IMR-90 (cell line): ENCODE measurements around the gene EMC1. TPM values are rescaled to one million over a fixed set of nuclear protein-coding genes. Genes with fewer than 3 reads are reported as not detected.

Source experiments
- ATAC-seq: fragments of 200-7000 bp; cut with Tn5 transposase; 2 replicates; pipeline ENCODE4 v1.9.1; 2020; ENCODE audit warnings: low read depth, mild to moderate bottlenecking, moderate library complexity
- BruUV-seq: library from RNA; stranded (reverse); fragments of 400-500 nt; replicated peaks from 2 replicates; lab custom pipeline; 2021; lab: Mats Ljungman, UMichigan
- CTCF ChIA-PET: fragments of 300-600 bp; formaldehyde crosslinking; extraction: SDS; loops from one replicate; lab custom pipeline; 2021; ENCODE audit warnings: antibody characterized with exemption; lab: Yijun Ruan, JAX
- POLR2A ChIA-PET: fragments of 300-600 bp; sonication (Branson Sonifier 250); formaldehyde crosslinking; loops from one replicate; lab custom pipeline; 2022; ENCODE audit warnings: antibody characterized with exemption; ENCODE audit not compliant: unreplicated experiment; lab: Charles Lee
- DNase-seq: peaks from one replicate; pipeline ENCODE4 v3.0.0; 2013
- H2AFZ ChIP-seq: replicated peaks from 2 replicates; pipeline ENCODE3; 2013; ENCODE audit warnings: low read length, mild to moderate bottlenecking; ENCODE audit not compliant: poor library complexity
- H2AK5ac ChIP-seq: 2 replicates; pipeline ENCODE4 v1.6.1; 2013; ENCODE audit warnings: low read depth, low read length, inconsistent platforms
- H2AK9ac ChIP-seq: replicated peaks from 2 replicates; pipeline ENCODE3; 2013; ENCODE audit warnings: mild to moderate bottlenecking, low read depth, low read length, moderate library complexity; ENCODE audit not compliant: poor library complexity
- H2BK120ac ChIP-seq: 2 replicates; pipeline ENCODE4 v1.6.1; 2013; ENCODE audit warnings: low read depth, low read length, inconsistent platforms
- H2BK15ac ChIP-seq: 3 replicates; pipeline ENCODE4 v1.6.1; 2013; ENCODE audit warnings: low read depth, low read length, inconsistent platforms
- H2BK20ac ChIP-seq: 2 replicates; pipeline ENCODE4 v1.6.1; 2013; ENCODE audit warnings: low read depth, mild to moderate bottlenecking, inconsistent platforms, low read length, moderate library complexity
- H2BK5ac ChIP-seq: 2 replicates; pipeline ENCODE4 v1.6.1; 2013; ENCODE audit warnings: mild to moderate bottlenecking, low read depth, low read length, inconsistent platforms; ENCODE audit not compliant: poor library complexity, severe bottlenecking
- H3K14ac ChIP-seq: replicated peaks from 2 replicates; pipeline ENCODE4 v1.6.1; 2013; ENCODE audit warnings: low read depth, low read length, inconsistent platforms
- H3K18ac ChIP-seq: 2 replicates; pipeline ENCODE4 v1.6.1; 2013; ENCODE audit warnings: low read depth, low read length, control low read depth
- H3K23ac ChIP-seq: 2 replicates; pipeline ENCODE4 v1.6.1; 2013; ENCODE audit warnings: low read depth, low read length, inconsistent platforms
- H3K27ac ChIP-seq: 2 replicates; pipeline ENCODE4 v1.5.1; 2013; ENCODE audit warnings: mild to moderate bottlenecking, control low read depth, low read length; ENCODE audit not compliant: insufficient read depth
- H3K27me3 ChIP-seq: 2 replicates; pipeline ENCODE4 v1.6.1; 2013; ENCODE audit warnings: low read length; ENCODE audit not compliant: control insufficient read depth, insufficient read depth
- H3K36me3 ChIP-seq: 2 replicates; pipeline ENCODE4 v1.6.1; 2013; ENCODE audit warnings: low read length, mixed read lengths; ENCODE audit not compliant: control insufficient read depth, insufficient read depth
- H3K4ac ChIP-seq: 2 replicates; pipeline ENCODE4 v1.6.1; 2013; ENCODE audit warnings: low read depth, low read length, inconsistent platforms
- H3K4me1 ChIP-seq: 2 replicates; pipeline ENCODE4 v1.6.1; 2013; ENCODE audit warnings: low read length, mixed read lengths; ENCODE audit not compliant: control insufficient read depth, insufficient read depth
- H3K4me2 ChIP-seq: 2 replicates; pipeline ENCODE4 v1.6.1; 2013; ENCODE audit warnings: low read depth, mild to moderate bottlenecking, control low read depth, low read length, moderate library complexity
- H3K4me3 ChIP-seq: 2 replicates; pipeline ENCODE4 v1.5.1; 2013; ENCODE audit warnings: low read depth, mild to moderate bottlenecking, control low read depth, low read length, moderate library complexity; ENCODE audit not compliant: insufficient read depth
- H3K56ac ChIP-seq: 2 replicates; pipeline ENCODE4 v1.6.1; 2013; ENCODE audit warnings: low read length, inconsistent platforms; ENCODE audit not compliant: insufficient read depth; ENCODE audit errors: extremely low read depth
- H3K79me1 ChIP-seq, 2 experiments: 2 replicates each; pipeline ENCODE4 v1.6.1; 2013; ENCODE audit warnings: low read length in 2 of 2, inconsistent platforms in 1 of 2, low read depth in 1 of 2
- H3K9ac ChIP-seq: 2 replicates; pipeline ENCODE4 v1.6.1; 2013; ENCODE audit warnings: low read depth, low read length, control low read depth
- H3K9me1 ChIP-seq: 2 replicates; pipeline ENCODE4 v1.6.1; 2013; ENCODE audit warnings: low read length, inconsistent platforms; ENCODE audit not compliant: insufficient read depth
- H3K9me3 ChIP-seq: 2 replicates; pipeline ENCODE4 v1.6.1; 2013; ENCODE audit warnings: low read length; ENCODE audit not compliant: control insufficient read depth, insufficient read depth
- H4K20me1 ChIP-seq: 2 replicates; pipeline ENCODE4 v1.6.1; 2013; ENCODE audit warnings: low read length, inconsistent platforms; ENCODE audit not compliant: insufficient read depth
- H4K5ac ChIP-seq: 2 replicates; pipeline ENCODE4 v1.6.1; 2013; ENCODE audit warnings: mild to moderate bottlenecking, low read depth, low read length, control low read depth
- H4K8ac ChIP-seq, 2 experiments: 2 replicates each; pipeline ENCODE4 v1.6.1; 2013; ENCODE audit warnings: low read depth in 2 of 2, low read length in 2 of 2, control low read depth in 1 of 2, inconsistent platforms in 1 of 2
- H4K91ac ChIP-seq: 2 replicates; pipeline ENCODE4 v1.6.1; 2013; ENCODE audit warnings: low read depth, low read length, inconsistent platforms; ENCODE audit not compliant: insufficient read depth
- CEBPB ChIP-seq: IDR thresholded peaks from 2 replicates; pipeline ENCODE4 v1.6.1; 2012; ENCODE audit warnings: low read depth, low read length, improper control_type of control experiment
- CHD1 ChIP-seq: IDR thresholded peaks from 2 replicates; pipeline ENCODE4 v1.6.1; 2012; ENCODE audit warnings: low read depth, low read length, improper control_type of control experiment
- FOS ChIP-seq: fragments of 150-350 bp; IDR thresholded peaks from 2 replicates; pipeline ENCODE4 v1.6.1; 2016; ENCODE audit warnings: low read depth, low read length
- MAZ ChIP-seq: IDR thresholded peaks from 2 replicates; pipeline ENCODE4 v1.6.1; 2012; ENCODE audit warnings: low read depth, mild to moderate bottlenecking, low read length, improper control_type of control experiment, moderate library complexity, borderline replicate concordance
- NFE2L2 ChIP-seq: fragments of 150-350 bp; IDR thresholded peaks from 2 replicates; pipeline ENCODE4 v1.6.1; 2016; ENCODE audit warnings: low read depth, mild to moderate bottlenecking, low read length
- RCOR1 ChIP-seq: IDR thresholded peaks from 2 replicates; pipeline ENCODE4 v1.6.1; 2012; ENCODE audit warnings: mild to moderate bottlenecking, low read length, improper control_type of control experiment; ENCODE audit not compliant: insufficient replicate concordance
- RFX5 ChIP-seq: IDR thresholded peaks from 2 replicates; pipeline ENCODE4 v1.8.0; 2012; ENCODE audit warnings: low read depth, mild to moderate bottlenecking, low read length, moderate library complexity
- SMC3 ChIP-seq: fragments of 150-350 bp; IDR thresholded peaks from 2 replicates; pipeline ENCODE4 v1.6.1; 2016; ENCODE audit warnings: low read depth, mild to moderate bottlenecking, antibody characterized with exemption, low read length, moderate library complexity
- WGBS, 2 experiments: methylation state at CpG; one replicate each; pipeline versions ENCODE4 v1.1.5 to v1.1.7; 2013; ENCODE audit warnings: missing lambda C conversion rate in 2 of 2; ENCODE audit not compliant: insufficient read length in 1 of 2; ENCODE audit errors: extremely low coverage in 2 of 2; 5-methylcytosine and 5-hydroxymethylcytosine counted together
- dilution Hi-C: fragments of 300-500 bp; cut with HindIII; formaldehyde crosslinking; loops from one replicate; pipeline ENCODE4 v1.14.3; 2018; ENCODE audit warnings: low sequenced_read_pairs; ENCODE audit not compliant: unreplicated experiment
- in situ Hi-C: fragments of 300-500 bp; cut with MboI; formaldehyde crosslinking; loops from 3 replicates; pipeline ENCODE4 v1.14.3; 2019; ENCODE audit warnings: low sequenced_read_pairs, inconsistent platforms, mixed read lengths
- intact Hi-C: fragments of 100-400 bp; cut with micrococcal nuclease; formaldehyde crosslinking; loops from 2 replicates; pipeline ENCODE4 v1.10.0; 2022
- polyA plus RNA-seq, 3 experiments: library from polyadenylated mRNA; depleted of rRNA; stranded (reverse); fragments of >200 nt; gene quantifications; 2 replicates each; pipeline ENCODE4 v1.2.3, GENCODE V29; 2012; ENCODE audit warnings: low replicate concordance in 1 of 3
- total RNA-seq: library from RNA; depleted of rRNA; stranded (reverse); fragments of >200 nt; gene quantifications from 2 replicates; pipeline ENCODE4 v1.2.3, GENCODE V29; 2012
- TF ChIP-seq, protein P1 (sequence below): fragments of 150-350 bp; IDR thresholded peaks from 2 replicates; pipeline ENCODE4 v1.6.1; 2017; ENCODE audit warnings: mild to moderate bottlenecking, antibody characterized with exemption, low read length, low read depth

The EMC1 gene
- total and polyA plus RNA-seq, 2 of the 4 experiments (the other 2 are of a cell fraction), result 65.4 to 114 TPM

DNA sequence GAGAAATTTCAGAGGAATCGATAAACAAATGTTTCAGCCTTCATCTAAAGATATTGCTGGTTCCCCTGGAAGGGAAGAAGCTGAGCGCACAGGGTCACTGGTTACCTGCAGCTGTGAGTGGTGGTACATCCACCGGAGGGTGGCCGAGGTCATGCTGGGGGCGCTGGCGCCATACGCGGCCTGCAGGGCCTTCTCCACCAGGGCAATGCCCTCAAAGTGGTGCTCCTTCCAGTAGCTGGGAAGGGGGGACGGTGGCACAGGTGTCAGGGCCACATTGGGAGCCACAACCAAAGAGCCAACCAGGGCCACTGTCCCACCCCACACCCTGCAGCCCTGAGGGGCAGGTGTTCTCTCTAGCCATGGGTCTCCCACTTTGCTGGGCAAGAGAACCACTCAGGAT is 32.6 kb upstream of the EMC1 start:
- Histone ChIP-seq H2AFZ (no peak overlapping the region), H3K9me1 (no peaks in the 10 kb centered on the region), H3K14ac (no peak overlapping the region), H3K4me1 (peaks cover 2% of the 10 kb centered on the region; the same call in 1 of the 2 replicates), H3K23ac (no peak overlapping the region), H2BK120ac (no peak overlapping the region), H4K91ac (no peak overlapping the region), H3K79me1 (no peaks in the 10 kb centered on the region; a peak in 1 of 4 replicates), H3K4me2 (no peak overlapping the region), H3K4me3 (no peak overlapping the region), H3K18ac (no peak overlapping the region), H2BK15ac (no peak overlapping the region), H3K9me3 (no peaks in the 10 kb centered on the region), H2AK9ac (no peak overlapping the region), H4K20me1 (no peaks in the 10 kb centered on the region), H3K36me3 (peaks cover 3% of the 10 kb centered on the region), H2BK5ac (no peak overlapping the region), H3K9ac (no peak overlapping the region), H3K27me3 (no peaks in the 10 kb centered on the region), H3K4ac (no peak overlapping the region), H2BK20ac (no peak overlapping the region), H3K56ac (no peak overlapping the region), H4K8ac (no peak overlapping the region), H3K27ac (no peak overlapping the region), H2AK5ac (no peak overlapping the region), H4K5ac (no peak overlapping the region)
- intact Hi-C loops (no loop called here), in situ Hi-C loops (no loop called here), dilution Hi-C loops (no loop called here)
- TF ChIP-seq MAZ, result no peak
- TF ChIP-seq CHD1, result no peak
- TF ChIP-seq, protein P1, sequence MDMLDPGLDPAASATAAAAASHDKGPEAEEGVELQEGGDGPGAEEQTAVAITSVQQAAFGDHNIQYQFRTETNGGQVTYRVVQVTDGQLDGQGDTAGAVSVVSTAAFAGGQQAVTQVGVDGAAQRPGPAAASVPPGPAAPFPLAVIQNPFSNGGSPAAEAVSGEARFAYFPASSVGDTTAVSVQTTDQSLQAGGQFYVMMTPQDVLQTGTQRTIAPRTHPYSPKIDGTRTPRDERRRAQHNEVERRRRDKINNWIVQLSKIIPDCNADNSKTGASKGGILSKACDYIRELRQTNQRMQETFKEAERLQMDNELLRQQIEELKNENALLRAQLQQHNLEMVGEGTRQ, result no peak
- TF ChIP-seq CEBPB, result no peak
- TF ChIP-seq FOS, result no peak
- no peak for TF ChIP-seq NFE2L2
- no peak for TF ChIP-seq RCOR1
- no peak for TF ChIP-seq RFX5
- no peak for TF ChIP-seq SMC3
- DNase-seq (no peak), ATAC-seq (no peak)
- ChIA-PET CTCF (interaction anchor here (0.7 kb wide), 1 partner anchor 357 kb away, joined by 7 read pairs; no protein-coding TSS in a partner anchor), POLR2A (no interaction called here)
- 83% methylated on average over 1 of the region's 9 CpGs; no CpG with 5 or more reads in 1 of the 2 experiments for WGBS, 2 experiments
- no TSS peak for BruUV-seq
